ENCODE measurements around the gene TMEM154.

DNA sequence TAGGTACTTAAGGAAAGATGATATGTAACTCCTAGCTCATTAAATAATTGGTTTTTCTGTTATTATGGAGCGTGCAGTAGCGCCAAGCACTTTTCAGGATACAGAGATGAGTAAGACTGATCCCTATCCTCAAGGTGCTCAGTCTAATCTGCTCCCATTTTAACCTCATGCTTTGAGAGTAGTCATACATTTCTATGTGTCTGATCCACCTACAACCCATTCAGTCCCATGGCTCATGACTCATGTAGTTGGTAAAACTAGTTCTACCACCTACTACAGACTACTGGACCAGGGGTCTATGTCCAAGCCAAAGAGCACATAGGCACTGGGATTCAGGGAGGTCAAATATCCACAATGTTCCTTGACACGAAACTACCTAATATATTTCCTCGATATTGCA, 60.8 kb downstream of the TMEM154 start:
- TF ChIP-seq POLR2AphosphoS5 (IDR thresholded peaks at IDR 0.05; ENCODE audit: low read length) (no peak), KDM1A (IDR thresholded peaks at IDR 0.05; ENCODE audit: borderline replicate concordance) (no peak), CHD4 (IDR thresholded peaks at IDR 0.05) (no peak), IKZF2 (IDR thresholded peaks at IDR 0.05) (no peak), YY1 (IDR thresholded peaks at IDR 0.05; ENCODE audit: low read depth, low read length) (no peak), EZH2 (IDR thresholded peaks at IDR 0.05; ENCODE audit: borderline replicate concordance, control insufficient read depth, low read depth, low read length) (no peak), EED (IDR thresholded peaks at IDR 0.05; ENCODE audit: low read depth) (no peak)
- TF ChIP-seq, protein P1, sequence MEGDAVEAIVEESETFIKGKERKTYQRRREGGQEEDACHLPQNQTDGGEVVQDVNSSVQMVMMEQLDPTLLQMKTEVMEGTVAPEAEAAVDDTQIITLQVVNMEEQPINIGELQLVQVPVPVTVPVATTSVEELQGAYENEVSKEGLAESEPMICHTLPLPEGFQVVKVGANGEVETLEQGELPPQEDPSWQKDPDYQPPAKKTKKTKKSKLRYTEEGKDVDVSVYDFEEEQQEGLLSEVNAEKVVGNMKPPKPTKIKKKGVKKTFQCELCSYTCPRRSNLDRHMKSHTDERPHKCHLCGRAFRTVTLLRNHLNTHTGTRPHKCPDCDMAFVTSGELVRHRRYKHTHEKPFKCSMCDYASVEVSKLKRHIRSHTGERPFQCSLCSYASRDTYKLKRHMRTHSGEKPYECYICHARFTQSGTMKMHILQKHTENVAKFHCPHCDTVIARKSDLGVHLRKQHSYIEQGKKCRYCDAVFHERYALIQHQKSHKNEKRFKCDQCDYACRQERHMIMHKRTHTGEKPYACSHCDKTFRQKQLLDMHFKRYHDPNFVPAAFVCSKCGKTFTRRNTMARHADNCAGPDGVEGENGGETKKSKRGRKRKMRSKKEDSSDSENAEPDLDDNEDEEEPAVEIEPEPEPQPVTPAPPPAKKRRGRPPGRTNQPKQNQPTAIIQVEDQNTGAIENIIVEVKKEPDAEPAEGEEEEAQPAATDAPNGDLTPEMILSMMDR (IDR thresholded peaks at IDR 0.05 in 2 of 3, conservative IDR thresholded peaks at IDR 0.05 in 1 of 3; ENCODE audit: control insufficient read depth in 2 of 3, extremely low read depth in 1 of 3, insufficient read depth in 1 of 3, low read depth in 3 of 3, low read length in 3 of 3): no peak
- TF ChIP-seq, protein P2, sequence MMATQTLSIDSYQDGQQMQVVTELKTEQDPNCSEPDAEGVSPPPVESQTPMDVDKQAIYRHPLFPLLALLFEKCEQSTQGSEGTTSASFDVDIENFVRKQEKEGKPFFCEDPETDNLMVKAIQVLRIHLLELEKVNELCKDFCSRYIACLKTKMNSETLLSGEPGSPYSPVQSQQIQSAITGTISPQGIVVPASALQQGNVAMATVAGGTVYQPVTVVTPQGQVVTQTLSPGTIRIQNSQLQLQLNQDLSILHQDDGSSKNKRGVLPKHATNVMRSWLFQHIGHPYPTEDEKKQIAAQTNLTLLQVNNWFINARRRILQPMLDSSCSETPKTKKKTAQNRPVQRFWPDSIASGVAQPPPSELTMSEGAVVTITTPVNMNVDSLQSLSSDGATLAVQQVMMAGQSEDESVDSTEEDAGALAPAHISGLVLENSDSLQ (IDR thresholded peaks at IDR 0.05): no peak
